B cell (primary cell): ENCODE results near the gene LGALS3.

Source experiments
- CTCF ChIP-seq: fragments of 200-600 bp; IDR thresholded peaks from one replicate; pipeline ENCODE4 v1.8.0; 2022; ENCODE audit warnings: antibody characterized with exemption, mild to moderate bottlenecking
- EZH2 ChIP-seq: IDR thresholded peaks from 2 replicates; pipeline ENCODE4 v1.6.1; 2012; ENCODE audit warnings: borderline replicate concordance, low read depth, mild to moderate bottlenecking, moderate library complexity, low read length; ENCODE audit not compliant: insufficient read depth, poor library complexity, severe bottlenecking

- TF ChIP-seq CTCF = no peak
- no peak for TF ChIP-seq EZH2
Measured at GRCh38 chr14:55128386-55129085, 516 bp upstream of the LGALS3 start.
